GM10847 (cell line): ENCODE data around the gene ARSB.
A peak's percentile ranks its signal among the peaks of the same experiment; 100 is the strongest.

Source experiments
- POLR2A ChIP-seq: IDR thresholded peaks from 2 replicates; pipeline ENCODE4 v1.6.1; 2011; ENCODE audit not compliant: insufficient read length; ENCODE audit errors: extremely low read depth

Gene ARSB

GRCh38 chr5:78985116-78985724 is at the start of gene ARSB:
ARSB (minus strand) TSS chr5:78985310; CDS start chr5:78985248, 62 bp downstream.
- peak; percentile 11 for TF ChIP-seq POLR2A

- TF ChIP-seq POLR2A, result no peak
Observed at GRCh38 chr5:79032782-79033181, 47.7 kb upstream of the ARSB start.

GRCh38 chr5:79032031-79032695 is 47.1 kb upstream of the ARSB start:
- TF ChIP-seq POLR2A, result no peak

- no peak for TF ChIP-seq POLR2A
Observed at GRCh38 chr5:79031485-79031867, 46.4 kb upstream of the ARSB start.

GRCh38 chr5:79030663-79031484 is 45.8 kb upstream of the ARSB start:
- no peak for TF ChIP-seq POLR2A

- no peak for TF ChIP-seq POLR2A
Observed at GRCh38 chr5:79025054-79025472, 40.0 kb upstream of the ARSB start.

- no peak for TF ChIP-seq POLR2A
Observed at GRCh38 chr5:79023947-79024346, 38.8 kb upstream of the ARSB start.

GRCh38 chr5:79023348-79023747 is 38.2 kb upstream of the ARSB start:
- TF ChIP-seq POLR2A, result no peak

- no peak for TF ChIP-seq POLR2A
Observed at GRCh38 chr5:79022771-79023170, 37.7 kb upstream of the ARSB start.

- TF ChIP-seq POLR2A, result no peak
Observed at GRCh38 chr5:79021753-79022152, 36.6 kb upstream of the ARSB start.

GRCh38 chr5:79020861-79021561 is 35.9 kb upstream of the ARSB start:
- no peak for TF ChIP-seq POLR2A

- TF ChIP-seq POLR2A, result no peak
Observed at GRCh38 chr5:79014631-79015030, 29.5 kb upstream of the ARSB start.

- no peak for TF ChIP-seq POLR2A
Observed at GRCh38 chr5:79011869-79012268, 26.8 kb upstream of the ARSB start.

- TF ChIP-seq POLR2A, result no peak
Observed at GRCh38 chr5:79011219-79011836, 26.2 kb upstream of the ARSB start.

GRCh38 chr5:79008362-79008761 is 23.3 kb upstream of the ARSB start:
- TF ChIP-seq POLR2A, result no peak
